Loucy (cell line): ENCODE data around the gene CACUL1.

Experiments used
- EZH2phosphoT487 ChIP-seq: fragments of 200-600 bp; IDR thresholded peaks from 2 replicates; pipeline ENCODE4 v1.6.1; 2018; ENCODE audit warnings: antibody characterized with exemption, mild to moderate bottlenecking, moderate library complexity, borderline replicate concordance
- TF ChIP-seq, protein P1 (sequence below): fragments of 200-600 bp; sonication (generic); conservative IDR thresholded peaks from 2 replicates; pipeline ENCODE4 v1.5.1; 2014; ENCODE audit warnings: mild to moderate bottlenecking, antibody characterized with exemption, low read length

GRCh38 chr10:118712080-118712479 lies 42.7 kb downstream of the CACUL1 start:
- TF ChIP-seq, protein P1, sequence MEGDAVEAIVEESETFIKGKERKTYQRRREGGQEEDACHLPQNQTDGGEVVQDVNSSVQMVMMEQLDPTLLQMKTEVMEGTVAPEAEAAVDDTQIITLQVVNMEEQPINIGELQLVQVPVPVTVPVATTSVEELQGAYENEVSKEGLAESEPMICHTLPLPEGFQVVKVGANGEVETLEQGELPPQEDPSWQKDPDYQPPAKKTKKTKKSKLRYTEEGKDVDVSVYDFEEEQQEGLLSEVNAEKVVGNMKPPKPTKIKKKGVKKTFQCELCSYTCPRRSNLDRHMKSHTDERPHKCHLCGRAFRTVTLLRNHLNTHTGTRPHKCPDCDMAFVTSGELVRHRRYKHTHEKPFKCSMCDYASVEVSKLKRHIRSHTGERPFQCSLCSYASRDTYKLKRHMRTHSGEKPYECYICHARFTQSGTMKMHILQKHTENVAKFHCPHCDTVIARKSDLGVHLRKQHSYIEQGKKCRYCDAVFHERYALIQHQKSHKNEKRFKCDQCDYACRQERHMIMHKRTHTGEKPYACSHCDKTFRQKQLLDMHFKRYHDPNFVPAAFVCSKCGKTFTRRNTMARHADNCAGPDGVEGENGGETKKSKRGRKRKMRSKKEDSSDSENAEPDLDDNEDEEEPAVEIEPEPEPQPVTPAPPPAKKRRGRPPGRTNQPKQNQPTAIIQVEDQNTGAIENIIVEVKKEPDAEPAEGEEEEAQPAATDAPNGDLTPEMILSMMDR: no peak
- TF ChIP-seq EZH2phosphoT487: no peak
